ENCODE data around the gene CORO7.
A peak's percentile ranks its signal among the peaks of the same experiment; 100 is the strongest.

The CORO7 gene

DNA sequence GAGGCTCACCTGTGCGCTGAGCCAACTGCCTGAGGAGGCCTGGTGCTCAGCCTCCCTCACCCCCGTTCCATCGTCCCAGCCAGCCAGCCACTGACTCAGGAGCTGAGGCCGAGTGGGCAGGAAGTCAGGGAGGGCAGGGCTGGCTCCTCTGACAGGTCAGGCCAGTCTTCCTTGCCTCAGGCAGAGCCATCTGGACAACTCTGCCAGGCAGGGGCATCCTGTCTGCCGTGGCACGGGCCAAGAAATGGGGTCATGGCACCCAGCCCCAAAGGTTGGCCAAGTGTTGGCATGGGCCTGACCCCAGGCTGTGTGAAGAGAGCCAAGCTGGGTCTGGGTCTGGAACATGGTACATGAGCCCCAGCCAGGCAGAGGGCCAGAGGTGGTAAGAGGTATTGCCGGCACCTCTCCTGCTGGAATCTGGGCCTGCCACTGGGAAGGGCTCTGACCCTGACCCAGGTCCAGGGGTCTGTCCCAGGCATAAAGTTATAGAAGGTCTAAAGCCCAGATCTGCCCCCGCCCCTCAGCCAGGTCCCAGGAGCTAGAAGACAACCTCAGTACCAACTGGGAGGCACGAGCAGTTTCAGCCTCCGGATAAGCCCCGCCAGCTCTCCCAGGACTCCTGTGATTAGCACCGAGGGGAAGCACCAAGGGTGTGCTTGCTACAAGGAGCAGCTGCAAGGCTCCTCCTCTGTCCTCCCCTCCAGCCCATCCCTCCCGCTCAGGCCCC is 47.2 kb downstream of the CORO7 start:
- no peak for DNase-seq

DNA sequence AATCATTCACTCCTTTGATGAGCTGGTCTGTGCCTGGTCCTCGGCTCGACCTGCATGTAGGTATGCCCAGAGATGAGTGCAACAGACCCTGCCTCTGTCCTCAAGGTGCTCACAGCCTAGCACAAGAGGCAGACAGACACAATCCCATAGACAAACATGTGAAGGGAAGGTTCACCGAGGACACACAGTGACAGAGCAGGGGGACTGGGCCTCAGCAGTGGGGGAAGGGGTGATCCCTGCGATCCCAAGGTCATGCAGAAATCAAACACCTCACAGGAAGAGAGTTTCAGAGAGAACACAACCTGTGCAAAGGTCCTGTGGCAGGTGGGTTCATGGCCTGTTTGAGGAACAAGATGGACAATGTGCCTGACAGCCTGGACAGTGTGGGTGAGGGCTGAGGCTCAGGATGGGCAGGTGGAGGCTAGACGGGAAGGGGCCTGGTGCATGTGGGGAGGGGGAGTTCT is 49.0 kb downstream of the CORO7 start:
- no peak for DNase-seq

DNA sequence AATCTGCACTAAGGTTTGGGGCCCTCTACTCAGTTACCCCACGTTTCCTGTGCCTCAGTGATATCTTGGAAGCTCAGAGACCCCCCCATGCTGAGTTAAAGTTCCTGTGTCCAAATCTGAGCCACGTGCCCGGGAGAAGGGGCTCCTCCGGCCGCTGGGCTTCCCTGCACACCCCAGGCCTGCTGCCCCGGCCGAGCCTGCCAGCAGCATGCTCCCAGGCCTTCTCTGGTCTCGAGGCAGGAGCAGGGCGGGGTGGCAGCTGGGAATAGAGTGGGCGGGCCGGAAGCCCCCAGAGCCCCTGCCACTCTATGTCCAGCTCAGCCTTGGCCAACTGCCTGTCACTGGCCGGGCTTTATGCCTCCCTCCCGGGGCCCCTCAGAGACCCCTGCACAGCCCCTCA is 50.4 kb downstream of the CORO7 start:
- no peak for DNase-seq

- no peak for DNase-seq
Measured at GRCh38 chr16:4365615-4366014, 50.8 kb downstream of the CORO7 start.

GRCh38 chr16:4365014-4365406 is 51.4 kb downstream of the CORO7 start:
- no peak for DNase-seq

- no peak for DNase-seq
Measured at GRCh38 chr16:4364196-4365013, 52.0 kb downstream of the CORO7 start.

GRCh38 chr16:4362476-4363135 is 53.8 kb downstream of the CORO7 start:
- DNase-seq, result no peak

DNA sequence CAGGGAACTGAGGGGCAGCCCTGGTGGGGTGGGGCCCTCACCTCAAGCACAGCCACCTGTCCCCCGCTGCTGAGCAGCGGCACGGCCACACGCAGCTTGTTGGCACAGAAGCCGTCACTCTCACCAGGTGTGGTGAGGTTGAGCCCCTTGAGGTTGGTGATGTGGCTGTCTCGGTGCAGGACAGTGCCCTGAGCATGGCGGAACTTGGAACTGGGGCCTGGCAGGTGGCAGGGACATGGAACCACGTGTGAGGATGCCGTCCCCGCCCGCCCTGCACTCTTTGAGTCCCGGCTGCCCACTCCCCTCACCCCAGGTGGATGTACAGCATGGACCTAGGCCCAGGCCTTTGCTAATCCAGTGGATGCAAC is 54.5 kb downstream of the CORO7 start:
- no peak for DNase-seq

DNA sequence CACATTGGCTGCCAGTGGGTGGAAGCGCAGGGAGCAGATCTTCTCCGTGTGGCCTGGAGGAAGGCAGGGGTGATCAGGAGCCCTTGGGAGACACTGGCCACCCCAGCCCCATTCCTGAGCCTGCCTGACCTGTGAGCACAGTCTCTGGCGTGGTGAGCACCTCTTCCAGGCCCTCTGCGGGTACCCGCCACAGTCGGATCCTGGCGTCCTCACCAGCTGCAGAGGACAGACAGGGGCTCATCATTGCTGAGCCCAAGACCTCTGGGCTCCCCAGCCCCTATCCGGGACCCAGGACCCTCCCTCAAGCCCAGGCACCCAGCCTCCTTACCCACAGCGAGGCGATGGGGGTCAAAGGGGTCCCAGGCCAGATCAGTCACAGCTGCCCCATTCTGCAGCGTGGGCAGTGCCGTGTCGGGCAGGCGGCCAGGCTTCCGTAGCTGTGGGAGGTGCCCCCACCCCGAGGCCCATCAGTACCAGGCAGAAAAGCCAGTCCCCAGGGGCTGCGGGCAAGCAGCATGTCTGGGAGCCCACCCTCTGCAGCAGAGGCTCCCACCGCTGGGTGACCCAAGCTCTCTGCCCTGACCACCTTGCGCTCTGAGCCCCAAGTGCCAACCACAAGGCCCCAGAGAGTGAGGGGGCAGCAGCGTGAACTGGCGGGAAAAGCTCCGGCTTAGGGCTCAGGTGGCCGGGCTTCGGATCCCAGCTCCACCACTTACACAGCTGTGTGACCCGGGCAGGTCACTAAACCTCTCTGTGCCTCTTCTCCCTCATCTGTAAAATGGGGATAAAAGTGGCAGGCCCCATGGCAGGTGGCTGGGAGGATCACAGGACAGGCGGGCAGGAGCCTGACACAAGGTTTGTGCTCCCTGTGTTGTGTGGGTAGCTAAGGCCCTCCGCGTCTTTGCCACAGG is 55.1 kb downstream of the CORO7 start:
- no peak for DNase-seq

DNA sequence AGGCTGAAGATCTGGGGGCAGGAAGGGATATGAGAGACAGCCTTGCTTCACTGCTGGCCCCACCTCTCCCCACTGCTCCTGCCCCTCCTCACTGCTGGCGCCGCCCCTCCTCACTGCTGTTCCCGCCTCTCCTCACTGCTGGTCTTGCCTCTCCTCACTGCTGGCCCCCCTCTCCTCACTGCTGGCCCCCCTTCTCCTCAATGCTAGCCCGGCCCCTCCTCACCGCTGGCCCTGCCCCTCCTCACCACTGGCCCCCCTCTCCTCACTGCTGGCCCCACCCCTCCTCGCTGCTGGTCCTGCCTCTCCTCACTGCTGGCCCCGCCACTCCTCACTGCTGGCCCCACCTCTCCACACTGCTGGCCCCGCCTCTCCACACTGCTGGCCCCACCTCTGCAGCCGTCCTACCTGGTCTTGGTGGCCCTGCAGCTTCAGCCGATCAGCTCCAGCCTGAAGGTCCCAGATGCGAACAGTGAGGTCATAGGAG is 55.8 kb downstream of the CORO7 start:
- DNase-seq, result no peak

GRCh38 chr16:4359914-4360313 is 56.5 kb downstream of the CORO7 start:
- DNase-seq, result no peak

DNA sequence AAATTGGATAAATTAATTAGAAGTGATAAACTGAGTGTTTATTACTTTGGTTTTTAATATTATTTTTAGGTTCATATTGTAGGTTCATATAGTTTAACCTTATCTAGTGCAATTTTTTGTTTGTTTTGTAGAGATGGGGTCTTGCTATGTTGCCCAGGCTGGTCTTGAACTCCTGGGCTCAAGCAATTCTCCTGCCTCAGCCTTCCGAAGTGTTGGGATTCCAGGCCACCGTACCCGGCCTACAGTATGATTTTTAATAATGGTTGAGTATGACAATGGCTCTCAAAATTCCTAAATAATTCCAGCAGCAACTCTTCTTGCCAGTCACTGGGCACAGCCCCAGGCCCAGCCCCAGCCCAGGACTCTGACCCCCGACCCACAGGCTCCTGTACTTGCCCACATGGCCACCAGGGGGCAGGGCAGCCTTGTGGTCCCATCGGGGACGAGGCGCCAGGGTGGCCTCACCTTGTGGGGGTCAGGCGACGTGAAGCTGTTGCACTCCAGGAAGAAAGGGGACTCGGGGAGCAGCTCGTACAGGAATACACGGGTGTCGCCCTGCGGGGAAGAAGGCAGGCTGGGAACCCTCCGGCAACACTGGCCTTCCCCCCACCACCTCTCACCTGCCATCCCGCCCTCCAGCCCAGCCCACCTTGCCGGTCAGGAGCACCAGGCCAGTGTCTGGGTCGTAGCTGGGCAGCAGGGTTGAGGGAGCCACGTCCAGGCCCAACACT is 57.4 kb downstream of the CORO7 start:
- DNase-seq, result peak; percentile 72

DNA sequence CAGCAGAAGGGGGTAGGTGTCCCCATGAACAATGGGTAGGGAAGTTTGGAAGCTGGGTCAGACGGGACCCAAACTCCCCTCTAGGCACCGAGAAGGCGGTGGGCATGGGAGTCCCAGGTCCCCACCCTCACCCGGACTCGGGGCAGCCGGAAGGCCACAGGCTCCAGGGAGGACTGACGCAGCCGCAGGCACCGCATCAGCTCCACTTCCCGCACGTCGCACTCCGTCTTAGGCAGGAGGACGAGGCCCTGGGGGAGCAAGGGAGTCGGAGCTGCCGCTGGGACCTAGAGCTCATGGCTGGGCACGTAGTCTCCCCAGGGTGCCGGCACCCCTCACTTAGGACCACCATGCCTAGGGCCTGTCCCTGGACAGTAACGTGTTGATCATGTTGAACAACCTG is 58.2 kb downstream of the CORO7 start:
- no peak for DNase-seq

DNA sequence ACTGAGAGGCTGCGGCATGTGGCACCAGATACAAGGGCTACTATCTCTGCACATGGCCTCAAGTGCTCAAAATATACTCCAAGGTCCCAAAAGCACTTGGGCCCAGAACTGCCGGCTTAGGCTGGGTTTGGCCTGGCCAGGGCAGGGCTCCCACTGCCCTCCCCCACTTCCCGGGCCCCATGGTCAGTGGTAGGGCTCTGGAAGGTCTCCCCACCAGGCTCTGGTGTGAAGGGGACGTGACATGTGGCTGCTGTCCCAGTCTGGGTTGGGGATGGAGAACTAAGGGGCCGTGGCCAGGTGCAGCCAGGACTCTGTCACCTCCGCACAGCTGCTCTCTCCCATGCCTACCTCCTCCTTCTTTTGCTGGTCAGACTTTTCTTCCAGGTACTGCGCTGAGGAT is 59.6 kb downstream of the CORO7 start:
- DNase-seq, result no peak

DNA sequence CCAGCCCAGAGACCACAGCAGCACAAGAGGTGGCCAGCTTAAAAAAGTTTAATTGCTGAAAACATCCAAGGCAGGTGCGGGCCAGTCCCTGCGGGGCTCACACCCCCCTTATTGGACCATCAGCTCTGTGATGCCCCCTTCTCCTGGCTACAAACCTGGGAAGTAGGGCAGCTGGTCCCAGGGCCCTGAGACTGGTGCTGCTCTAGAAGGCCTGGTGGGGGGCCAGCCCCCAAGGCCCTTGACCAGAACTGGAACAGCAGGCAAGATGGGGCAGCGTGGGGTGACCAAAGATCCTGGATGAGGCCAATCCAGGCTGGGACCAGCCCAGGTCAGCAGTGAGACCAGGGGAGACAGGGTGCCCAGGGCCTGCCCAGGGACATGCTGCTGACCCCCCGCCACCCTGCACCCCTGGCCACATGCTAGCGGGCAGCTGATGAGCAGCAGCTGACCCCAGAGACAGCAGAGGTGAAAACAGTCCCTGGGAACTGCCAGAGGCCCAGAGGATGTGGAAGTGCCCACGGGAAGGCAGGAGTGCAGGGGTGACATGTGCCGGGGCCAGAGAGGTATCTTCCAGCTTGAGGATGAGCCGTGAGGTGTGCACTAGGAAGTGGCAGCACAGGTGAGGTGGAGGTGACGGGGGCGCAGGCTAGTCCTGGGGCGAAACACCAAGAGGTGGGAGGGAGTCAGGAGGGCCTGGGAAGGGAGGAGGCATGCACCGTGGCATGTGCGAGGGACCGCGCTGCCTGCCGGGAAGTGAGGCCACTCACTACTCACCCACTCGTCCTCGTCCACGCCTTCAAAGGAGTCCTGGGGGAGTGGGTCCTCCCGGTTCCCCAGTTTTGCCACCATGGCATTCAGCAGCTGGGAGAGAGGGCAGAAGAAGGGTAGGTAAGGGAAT is 61.6 kb downstream of the CORO7 start:
- DNase-seq, result no peak

DNA sequence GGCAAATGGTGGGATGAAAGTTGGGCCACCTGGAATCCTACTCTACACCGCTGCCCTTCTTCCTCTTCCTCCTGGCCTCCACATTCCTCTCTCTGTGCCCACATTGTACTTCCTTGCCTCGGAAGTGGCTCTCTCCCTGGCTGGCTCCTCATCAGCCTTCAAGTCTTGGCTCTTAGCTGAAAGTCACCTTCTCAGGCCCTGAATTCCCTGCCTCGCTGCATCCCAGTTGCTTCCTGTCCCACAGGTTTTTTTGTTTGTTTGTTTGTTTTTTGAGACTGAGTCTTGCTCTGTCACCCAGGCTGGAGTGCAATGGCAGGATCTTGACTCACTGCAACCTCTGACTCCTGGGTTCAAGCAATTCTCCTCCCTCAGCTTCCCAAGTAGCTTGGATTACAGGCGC is 62.7 kb downstream of the CORO7 start:
- no peak for DNase-seq

DNA sequence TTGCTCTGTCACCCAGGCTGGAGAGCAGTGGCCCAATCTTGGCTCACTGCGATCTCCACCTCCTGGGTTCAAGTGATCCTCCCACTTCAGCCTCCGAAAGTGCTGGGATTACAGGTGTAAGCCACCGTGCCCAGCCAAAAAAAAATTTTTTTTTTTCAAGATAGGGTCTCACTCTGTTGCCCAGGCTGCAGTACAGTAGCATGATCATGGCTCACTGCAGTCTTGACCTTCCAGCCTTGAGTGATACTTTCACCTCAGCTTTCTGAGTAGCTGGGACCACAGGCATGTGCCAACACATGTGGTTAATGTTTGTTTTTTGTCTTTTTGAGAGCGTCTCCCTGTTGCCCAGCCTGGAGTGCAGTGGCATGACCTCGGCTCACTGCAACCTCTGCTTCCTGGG is 63.6 kb downstream of the CORO7 start:
- DNase-seq, result no peak

GRCh38 chr16:4351880-4352279 is 64.5 kb downstream of the CORO7 start:
- DNase-seq, result no peak

- peak; percentile 98 for DNase-seq
Measured at GRCh38 chr16:4350787-4351659, 65.4 kb downstream of the CORO7 start, which contains the start of gene PAM16. TSS of gene PAM16 (minus strand) at chr16:4351321. CDS start at chr16:4351234, 87 bp downstream.

DNA sequence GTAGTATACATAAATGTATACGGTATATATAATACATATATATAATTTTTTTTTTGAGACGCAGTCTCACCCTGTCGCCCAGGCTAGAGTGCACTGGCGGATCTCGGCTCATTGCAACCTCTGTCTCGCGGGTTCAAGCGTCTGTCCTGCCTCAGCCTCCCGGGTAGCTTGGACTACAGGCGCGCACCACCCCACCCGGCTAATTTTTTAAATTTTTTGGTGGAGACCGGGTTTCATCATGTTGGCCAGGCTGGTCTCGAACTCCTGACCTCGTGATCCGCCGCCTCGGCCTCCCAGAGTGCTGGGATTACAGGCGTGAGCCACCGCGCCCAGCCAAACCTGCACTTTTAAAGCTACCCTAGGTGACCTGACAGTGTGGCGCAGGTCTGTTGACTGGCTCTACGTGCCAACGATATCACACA is 66.0 kb downstream of the CORO7 start:
- no peak for DNase-seq
